A673 (cell line): ENCODE measurements around the gene MCRS1. TPM values are rescaled to one million over a fixed set of nuclear protein-coding genes. Genes with fewer than 3 reads are reported as not detected.

Experiments
- BruUV-seq: library from RNA; stranded (reverse); fragments of 400-500 nt; replicated peaks from 2 replicates; lab custom pipeline; 2021; lab: Mats Ljungman, UMichigan
- CTCF ChIA-PET: fragments of 300-600 bp; sonication (Branson Sonifier 250); formaldehyde crosslinking; loops from one replicate; lab custom pipeline; 2022; ENCODE audit warnings: antibody characterized with exemption; lab: Charles Lee
- POLR2A ChIA-PET: fragments of 300-600 bp; sonication (Branson Sonifier 250); formaldehyde crosslinking; loops from one replicate; lab custom pipeline; 2022; ENCODE audit warnings: antibody characterized with exemption; ENCODE audit not compliant: low non-redundant PET; lab: Charles Lee
- DNase-seq: peaks from one replicate; pipeline ENCODE4 v3.0.0-alpha.2; 2015; ENCODE audit warnings: low spot score
- H3K27ac ChIP-seq: fragments of 200-600 bp; sonication (generic); 2 replicates; pipeline ENCODE4 v1.5.1; 2016; ENCODE audit warnings: mixed run types, low read depth, mild to moderate bottlenecking, mixed read lengths, antibody characterized with exemption, low read length; ENCODE audit not compliant: poor library complexity, severe bottlenecking
- H3K27me3 ChIP-seq: fragments of 200-600 bp; sonication (generic); replicated peaks from 2 replicates; pipeline ENCODE4 v1.6.1; 2017; ENCODE audit warnings: mixed run types, low read depth, mild to moderate bottlenecking, mixed read lengths, antibody characterized with exemption, low read length; ENCODE audit not compliant: insufficient read depth, poor library complexity
- H3K36me3 ChIP-seq: fragments of 200-600 bp; sonication (generic); 2 replicates; pipeline ENCODE4 v1.6.1; 2016; ENCODE audit warnings: mixed run types, mild to moderate bottlenecking, mixed read lengths, antibody characterized with exemption, low read length; ENCODE audit not compliant: insufficient read depth, poor library complexity, severe bottlenecking
- H3K4me1 ChIP-seq: fragments of 200-600 bp; sonication (generic); 2 replicates; pipeline ENCODE4 v1.6.1; 2017; ENCODE audit warnings: mixed run types, mild to moderate bottlenecking, mixed read lengths, antibody characterized with exemption, low read length; ENCODE audit not compliant: insufficient read depth, poor library complexity, severe bottlenecking
- H3K4me3 ChIP-seq: fragments of 200-600 bp; sonication (generic); 2 replicates; pipeline ENCODE4 v1.5.1; 2016; ENCODE audit warnings: low read depth, mixed run types, mild to moderate bottlenecking, mixed read lengths, low read length; ENCODE audit not compliant: poor library complexity, severe bottlenecking
- H3K9me3 ChIP-seq: fragments of 200-600 bp; sonication (generic); 2 replicates; pipeline ENCODE4 v1.6.1; 2016; ENCODE audit warnings: mixed run types, low read depth, mild to moderate bottlenecking, mixed read lengths, antibody characterized with exemption, low read length; ENCODE audit not compliant: poor library complexity, severe bottlenecking
- CTCF ChIP-seq: fragments of 300-800, 200-600 bp; sonication (generic); conservative IDR thresholded peaks from 2 replicates; pipeline ENCODE4 v1.5.1; 2017; ENCODE audit warnings: low read depth, mild to moderate bottlenecking, antibody characterized with exemption, low read length, moderate library complexity, mixed read lengths
- EZH2 ChIP-seq: fragments of 200-600 bp; sonication (generic); IDR thresholded peaks from 2 replicates; pipeline ENCODE4 v1.6.1; 2017; ENCODE audit warnings: borderline replicate concordance, low read depth, mild to moderate bottlenecking, mixed read lengths, antibody characterized with exemption, low read length; ENCODE audit not compliant: poor library complexity, severe bottlenecking
- intact Hi-C: fragments of 100-400 bp; cut with micrococcal nuclease; formaldehyde crosslinking; loops from one replicate; pipeline ENCODE4 v1.10.0; 2022; ENCODE audit not compliant: unreplicated experiment
- total RNA-seq: library from RNA; stranded (reverse); gene quantifications from 2 replicates; pipeline ENCODE4 v1.2.3, GENCODE V29; 2021

MCRS1 gene
- total RNA-seq, 1 experiment from 2014 or later = 79.6 TPM

- Histone ChIP-seq H3K4me1 (peaks cover 4% of the 10 kb centered on the region), H3K9me3 (no peaks in the 10 kb centered on the region), H3K27ac (no peak overlapping the region), H3K36me3 (no peaks in the 10 kb centered on the region), H3K4me3 (no peak overlapping the region), H3K27me3 (no peaks in the 10 kb centered on the region)
- TF ChIP-seq CTCF (no peak), EZH2 (no peak)
- BruUV-seq = no TSS peak
- ChIA-PET CTCF (no interaction called here), POLR2A (no interaction called here)
- intact Hi-C loops = no loop called here
- no peak for DNase-seq
Observed at GRCh38 chr12:49543914-49544815, 23.8 kb downstream of the MCRS1 start.

- no TSS peak for BruUV-seq
- POLR2A ChIA-PET = no interaction called here
Observed at GRCh38 chr12:49543221-49543913, 24.6 kb downstream of the MCRS1 start.

More at GRCh38 chr12:49543221-49543913, 24.6 kb downstream of the MCRS1 start:
- Histone ChIP-seq H3K4me1 (peaks cover 4% of the 10 kb centered on the region), H3K4me3 (no peak overlapping the region), H3K27ac (no peak overlapping the region), H3K9me3 (no peaks in the 10 kb centered on the region), H3K27me3 (no peaks in the 10 kb centered on the region), H3K36me3 (no peaks in the 10 kb centered on the region)
- intact Hi-C loops = no loop called here
- CTCF ChIA-PET = no interaction called here
- DNase-seq = no peak
- TF ChIP-seq CTCF (no peak), EZH2 (no peak)
